ENCODE data around the gene SPRR4. TPM values are rescaled to one million over a fixed set of nuclear protein-coding genes. Genes with fewer than 3 reads are reported as not detected.

Gene SPRR4
- not detected for total RNA-seq
- long read RNA-seq, result 0 reads

GRCh38 chr1:152970495-152970894, at the start of gene SPRR4:
Gene SPRR4, plus strand, starts transcription at chr1:152970648. Its CDS starts 1,243 bp downstream, at chr1:152971891.
- DNase-seq, result no peak
- no peak within 1 kb of the TSS for H3K4me3 ChIP-seq
- no peaks in the 10 kb centered on the region for H3K36me3 ChIP-seq
- TF ChIP-seq, protein P1, sequence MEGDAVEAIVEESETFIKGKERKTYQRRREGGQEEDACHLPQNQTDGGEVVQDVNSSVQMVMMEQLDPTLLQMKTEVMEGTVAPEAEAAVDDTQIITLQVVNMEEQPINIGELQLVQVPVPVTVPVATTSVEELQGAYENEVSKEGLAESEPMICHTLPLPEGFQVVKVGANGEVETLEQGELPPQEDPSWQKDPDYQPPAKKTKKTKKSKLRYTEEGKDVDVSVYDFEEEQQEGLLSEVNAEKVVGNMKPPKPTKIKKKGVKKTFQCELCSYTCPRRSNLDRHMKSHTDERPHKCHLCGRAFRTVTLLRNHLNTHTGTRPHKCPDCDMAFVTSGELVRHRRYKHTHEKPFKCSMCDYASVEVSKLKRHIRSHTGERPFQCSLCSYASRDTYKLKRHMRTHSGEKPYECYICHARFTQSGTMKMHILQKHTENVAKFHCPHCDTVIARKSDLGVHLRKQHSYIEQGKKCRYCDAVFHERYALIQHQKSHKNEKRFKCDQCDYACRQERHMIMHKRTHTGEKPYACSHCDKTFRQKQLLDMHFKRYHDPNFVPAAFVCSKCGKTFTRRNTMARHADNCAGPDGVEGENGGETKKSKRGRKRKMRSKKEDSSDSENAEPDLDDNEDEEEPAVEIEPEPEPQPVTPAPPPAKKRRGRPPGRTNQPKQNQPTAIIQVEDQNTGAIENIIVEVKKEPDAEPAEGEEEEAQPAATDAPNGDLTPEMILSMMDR (IDR thresholded peaks at IDR 0.05), result no peak
- intact Hi-C loops (cut with DNase I), result no loop called here
- no peak for ATAC-seq
- peaks cover 5% of the 10 kb centered on the region for H3K27me3 ChIP-seq (ENCODE audit: low read depth)
- no peaks in the 10 kb centered on the region for H3K4me1 ChIP-seq
- no peaks in the 10 kb centered on the region for H3K9me3 ChIP-seq
- H3K27ac ChIP-seq, result no peak within 1 kb of the TSS

DNA sequence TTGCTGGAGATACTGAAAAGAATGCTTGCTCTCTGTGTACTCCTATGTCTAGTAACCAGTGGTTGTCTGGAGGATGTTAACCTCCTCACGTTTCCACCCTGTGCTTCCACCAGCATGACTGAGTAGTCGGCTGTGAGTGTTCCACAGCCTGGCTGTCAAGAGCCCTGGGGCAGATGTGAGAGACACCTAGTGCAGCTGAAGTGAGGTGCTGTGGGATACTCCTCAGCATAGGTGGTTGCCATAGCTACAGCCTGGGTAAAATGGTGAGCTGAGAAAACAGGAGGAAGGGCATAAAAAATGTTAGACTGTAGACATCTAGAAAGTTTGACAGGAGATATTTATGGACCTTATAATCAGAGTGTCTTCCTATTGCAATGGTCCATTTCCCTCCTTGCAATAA, 46.3 kb upstream of the SPRR4 start:
- DNase-seq (no peak), ATAC-seq (no peak)
- no peak overlapping the region for H3K4me3 ChIP-seq
- no peaks in the 10 kb centered on the region for H3K36me3 ChIP-seq
- no peaks in the 10 kb centered on the region for H3K27me3 ChIP-seq (ENCODE audit: low read depth)
- TF ChIP-seq, protein P1 (IDR thresholded peaks at IDR 0.05), result no peak
- H3K4me1 ChIP-seq, result no peaks in the 10 kb centered on the region
- H3K27ac ChIP-seq, result no peak overlapping the region
- intact Hi-C loops (cut with DNase I), result no loop called here
- H3K9me3 ChIP-seq, result no peaks in the 10 kb centered on the region

DNA sequence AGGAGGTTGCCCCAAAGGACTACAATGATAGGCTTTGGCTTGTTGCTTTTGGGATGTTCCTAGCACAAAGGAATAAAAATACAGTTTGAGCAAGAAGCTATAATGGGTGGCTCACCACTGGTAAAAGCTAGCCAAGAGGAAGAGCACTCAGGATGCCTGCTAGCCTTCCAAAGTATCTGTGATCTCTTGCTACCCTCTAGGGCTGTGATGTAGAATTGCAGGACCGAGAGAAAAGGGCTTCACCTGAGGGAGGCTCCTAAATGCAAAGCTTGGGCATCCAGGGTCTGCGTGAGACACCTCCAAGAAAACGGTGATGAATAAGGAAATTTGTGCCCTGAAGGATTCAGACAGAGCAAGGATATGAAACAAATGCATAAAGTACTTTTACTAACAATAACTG, 44.4 kb upstream of the SPRR4 start:
- ATAC-seq (no peak), DNase-seq (no peak)
- Histone ChIP-seq H3K27me3 (ENCODE audit: low read depth) (no peaks in the 10 kb centered on the region), H3K27ac (no peak overlapping the region), H3K9me3 (no peaks in the 10 kb centered on the region), H3K4me3 (no peak overlapping the region), H3K36me3 (no peaks in the 10 kb centered on the region), H3K4me1 (no peaks in the 10 kb centered on the region)
- intact Hi-C loops (cut with DNase I), result no loop called here
- TF ChIP-seq, protein P1 (IDR thresholded peaks at IDR 0.05), result peak; percentile 28

DNA sequence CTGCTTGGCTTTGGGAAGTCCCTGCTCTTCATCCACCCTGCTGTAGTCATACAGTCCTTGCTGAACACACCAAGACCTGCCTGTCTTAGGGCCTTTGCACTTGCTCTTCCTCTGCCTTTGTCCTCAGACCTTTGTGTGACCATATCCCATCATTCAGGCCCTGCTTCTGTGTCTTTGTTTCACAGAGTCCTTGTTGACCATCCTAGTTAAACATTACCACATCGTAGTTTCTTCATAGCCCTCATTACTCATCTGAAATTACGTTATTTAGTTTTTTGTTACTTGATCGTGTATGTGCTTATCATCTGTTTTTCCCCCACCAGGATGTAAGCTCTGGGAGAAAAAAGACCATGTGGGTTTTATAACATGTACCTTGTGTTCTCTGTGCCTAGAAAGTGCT, 41.8 kb upstream of the SPRR4 start:
- Histone ChIP-seq H3K9me3 (no peaks in the 10 kb centered on the region), H3K27me3 (ENCODE audit: low read depth) (no peaks in the 10 kb centered on the region), H3K36me3 (no peaks in the 10 kb centered on the region), H3K4me3 (no peak overlapping the region), H3K4me1 (no peaks in the 10 kb centered on the region), H3K27ac (no peak overlapping the region)
- ATAC-seq (no peak), DNase-seq (no peak)
- intact Hi-C loops (cut with DNase I), result no loop called here
- TF ChIP-seq, protein P1 (IDR thresholded peaks at IDR 0.05), result no peak

DNA sequence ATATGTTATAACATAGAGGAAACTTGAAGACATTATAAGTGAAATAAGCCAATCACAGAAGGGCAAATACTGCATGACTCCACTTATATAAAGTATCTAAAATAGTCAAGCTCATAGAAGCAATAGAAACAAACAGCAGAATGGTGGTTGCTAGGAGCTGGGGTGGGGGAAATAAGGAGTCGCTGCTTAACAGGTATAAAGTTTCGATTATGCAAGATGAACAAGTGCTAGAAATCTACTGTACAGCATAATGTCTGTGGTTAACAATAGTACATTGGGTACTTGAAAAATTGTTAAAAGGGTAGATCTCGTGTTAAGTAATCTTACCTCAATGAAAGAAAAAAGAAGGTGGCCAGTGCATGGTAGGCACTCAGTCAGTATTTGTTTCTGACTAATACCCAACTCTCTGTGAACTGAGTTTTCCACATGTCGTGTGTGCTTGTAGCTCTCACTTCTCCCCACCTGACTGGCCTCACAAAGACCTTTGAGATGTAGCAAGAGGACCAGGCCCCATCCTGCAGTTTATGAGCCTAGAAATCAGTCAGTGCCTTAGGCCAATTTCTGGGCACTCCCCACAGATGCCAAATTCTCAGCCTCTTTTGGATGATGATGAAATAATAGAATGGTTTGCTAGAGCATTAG, 38.2 kb upstream of the SPRR4 start:
- intact Hi-C loops (cut with DNase I), result no loop called here
- Histone ChIP-seq H3K9me3 (no peaks in the 10 kb centered on the region), H3K27ac (no peak overlapping the region), H3K27me3 (ENCODE audit: low read depth) (no peaks in the 10 kb centered on the region), H3K4me1 (no peaks in the 10 kb centered on the region), H3K36me3 (no peaks in the 10 kb centered on the region), H3K4me3 (no peak overlapping the region)
- TF ChIP-seq, protein P1 (IDR thresholded peaks at IDR 0.05), result no peak
- peak; percentile 65 to 86 for ATAC-seq
- DNase-seq, result no peak

Measured in lower lobe of right lung (tissue), 2 donors.